B cell (primary cell): ENCODE measurements around the gene MISFA. TPM values are rescaled to one million over a fixed set of nuclear protein-coding genes. Genes with fewer than 3 reads are reported as not detected.

Experiments used
- ATAC-seq: fragments of 200-7000 bp; cut with Tn5 transposase; one replicate; pipeline ENCODE4 v1.10.0; 2021; ENCODE audit warnings: low read depth, mild to moderate bottlenecking, moderate number of reproducible peaks, moderate library complexity
- CTCF ChIA-PET: fragments of 350-600 bp; sonication (Branson Sonifier 250); formaldehyde crosslinking; loops from one replicate; lab custom pipeline; 2021; ENCODE audit warnings: antibody characterized with exemption, inconsistent platforms; lab: Charles Lee
- POLR2A ChIA-PET: fragments of 350-600 bp; sonication (Branson Sonifier 250); formaldehyde crosslinking; loops from one replicate; lab custom pipeline; 2021; ENCODE audit warnings: antibody characterized with exemption; lab: Charles Lee
- DNase-seq: peaks from one replicate; pipeline ENCODE4 v3.0.0; 2013
- H2AFZ ChIP-seq: 2 replicates; pipeline ENCODE4 v1.6.1; 2012; ENCODE audit warnings: mild to moderate bottlenecking, low read depth, low read length; ENCODE audit not compliant: insufficient read depth, poor library complexity, severe bottlenecking
- H3K27ac ChIP-seq, 2 donors: 1 replicate in 1 of 2; 2 replicates in 1 of 2; pipeline ENCODE4 v1.5.1; 2012 to 2013; ENCODE audit warnings: low read length in 2 of 2, mild to moderate bottlenecking in 2 of 2, moderate library complexity in 1 of 2
- H3K27me3 ChIP-seq, 4 experiments: fragments of 200-600 bp in 1 of 4; sonication (generic) in 1 of 4; replicated peaks in 1 of 4; 1 replicate in 2 of 4; 2 replicates in 2 of 4; pipeline versions ENCODE4 v1.6.1 to v1.7.0; 2013 to 2016; ENCODE audit warnings: low read length in 3 of 4, mild to moderate bottlenecking in 2 of 4, mixed read lengths in 1 of 4, moderate library complexity in 1 of 4; ENCODE audit not compliant: insufficient read depth in 4 of 4, control insufficient read depth in 3 of 4; ENCODE audit errors: control extremely low read depth in 1 of 4
- H3K36me3 ChIP-seq, 2 experiments: replicated peaks in 1 of 2; 1 replicate in 1 of 2; 2 replicates in 1 of 2; pipeline versions ENCODE4 v1.6.1 to v1.7.1; 2013; ENCODE audit warnings: low read length in 1 of 2; ENCODE audit not compliant: insufficient read depth in 2 of 2, control insufficient read depth in 1 of 2; ENCODE audit errors: control extremely low read depth in 1 of 2, extremely low read depth in 1 of 2
- H3K4me1 ChIP-seq, 2 donors: fragments of 200-600 bp in 1 of 2; sonication (generic) in 1 of 2; 1 replicate in 1 of 2; 2 replicates in 1 of 2; pipeline versions ENCODE4 v1.5.1 to v1.6.1; 2013 to 2017; ENCODE audit warnings: low read length in 2 of 2; ENCODE audit not compliant: control insufficient read depth in 2 of 2, insufficient read depth in 2 of 2
- H3K4me2 ChIP-seq: replicated peaks from 2 replicates; pipeline ENCODE3; 2012; ENCODE audit warnings: mild to moderate bottlenecking, low read depth, low read length; ENCODE audit not compliant: poor library complexity, severe bottlenecking
- H3K4me3 ChIP-seq, 5 experiments: fragments of 200-600 bp in 1 of 5; sonication (generic) in 1 of 5; 1 replicate in 3 of 5; 2 replicates in 2 of 5; pipeline versions ENCODE4 v1.5.1 to v1.7.0; 2011 to 2016; ENCODE audit warnings: low read length in 4 of 5, mild to moderate bottlenecking in 4 of 5, low read depth in 2 of 5, control low read depth in 1 of 5, moderate library complexity in 1 of 5; ENCODE audit not compliant: insufficient read depth in 1 of 5; ENCODE audit errors: control extremely low read depth in 1 of 5, extremely low read depth in 1 of 5
- H3K79me2 ChIP-seq: fragments of 200-600 bp; sonication (generic); one replicate; pipeline ENCODE4 v1.6.0; 2016; ENCODE audit warnings: low read length; ENCODE audit not compliant: control insufficient read depth, insufficient read depth
- H3K9ac ChIP-seq: fragments of 200-600 bp; sonication (generic); 2 replicates; pipeline ENCODE4 v1.6.1; 2017; ENCODE audit warnings: mild to moderate bottlenecking, low read length, moderate library complexity
- H3K9me3 ChIP-seq, 3 donors: one replicate each; pipeline versions ENCODE4 v1.6.1 to v1.7.1; 2013; ENCODE audit warnings: low read length in 2 of 3; ENCODE audit not compliant: control insufficient read depth in 2 of 3, insufficient read depth in 1 of 3; ENCODE audit errors: control extremely low read depth in 1 of 3
- H4K20me1 ChIP-seq: 2 replicates; pipeline ENCODE4 v1.6.0; 2012; ENCODE audit warnings: mild to moderate bottlenecking, low read length; ENCODE audit not compliant: insufficient read depth, control insufficient read depth, poor library complexity, severe bottlenecking
- H3K27ac Mint-ChIP-seq: one replicate; pipeline ENCODE4 v1.8.0; 2021; ENCODE audit warnings: mixed read lengths
- H3K27me3 Mint-ChIP-seq: one replicate; pipeline ENCODE4 v1.8.0; 2021; ENCODE audit warnings: mixed read lengths
- H3K4me1 Mint-ChIP-seq: one replicate; pipeline ENCODE4 v1.8.0; 2021; ENCODE audit warnings: mixed read lengths
- H3K4me3 Mint-ChIP-seq: one replicate; pipeline ENCODE4 v1.8.0; 2021; ENCODE audit warnings: mixed read lengths
- H3K9me3 Mint-ChIP-seq: one replicate; pipeline ENCODE4 v1.8.0; 2022; ENCODE audit warnings: mixed read lengths; ENCODE audit not compliant: insufficient read depth
- CTCF ChIP-seq: fragments of 200-600 bp; IDR thresholded peaks from one replicate; pipeline ENCODE4 v1.8.0; 2022; ENCODE audit warnings: antibody characterized with exemption, mild to moderate bottlenecking
- EZH2 ChIP-seq: IDR thresholded peaks from 2 replicates; pipeline ENCODE4 v1.6.1; 2012; ENCODE audit warnings: borderline replicate concordance, low read depth, mild to moderate bottlenecking, moderate library complexity, low read length; ENCODE audit not compliant: insufficient read depth, poor library complexity, severe bottlenecking
- WGBS: methylation state at CpG from one replicate; pipeline ENCODE4 v1.1.5; 2013; ENCODE audit warnings: missing lambda C conversion rate; ENCODE audit not compliant: insufficient coverage; 5-methylcytosine and 5-hydroxymethylcytosine counted together
- intact Hi-C: fragments of 100-400 bp; cut with micrococcal nuclease; formaldehyde crosslinking; loops from one replicate; pipeline ENCODE4 v1.10.0; 2022
- polyA plus RNA-seq: library from polyadenylated mRNA; depleted of rRNA; stranded (reverse); fragments of >200 nt; gene quantifications from 2 replicates; pipeline ENCODE4 v1.2.3, GENCODE V29; 2012
- total RNA-seq, 2 donors: library from RNA; stranded (reverse); fragments of 120-200 nt in 1 of 2; gene quantifications; 1 replicate in 1 of 2; 2 replicates in 1 of 2; pipeline versions ENCODE4 v1.2.3 to v1.2.4, GENCODE V29; 2013 to 2022

MISFA gene
- total and polyA plus RNA-seq, 2 donors (not counting 1 experiment from before 2014, with no cell fraction given) = 1.2 TPM; not detected in 1

- 95% methylated on average over 4 of the region's 5 CpGs for WGBS
- POLR2A ChIA-PET = no interaction called here
- Mint-ChIP-seq H3K4me3 (no peak overlapping the region), H3K4me1 (peaks cover 1% of the 10 kb centered on the region), H3K9me3 (no peaks in the 10 kb centered on the region), H3K27me3 (no peaks in the 10 kb centered on the region), H3K27ac (no peak overlapping the region)
- Histone ChIP-seq H3K79me2 (no peaks in the 10 kb centered on the region), H3K4me1 (no peaks in the 10 kb centered on the region), H3K27me3 (no peaks in the 10 kb centered on the region), H3K4me3 (no peak overlapping the region), H3K4me2 (no peak overlapping the region), H3K9ac (no peak overlapping the region), H3K27ac (no peak overlapping the region), H3K36me3 (no peaks in the 10 kb centered on the region), H4K20me1 (no peaks in the 10 kb centered on the region), H3K9me3 (no peaks in the 10 kb centered on the region), H2AFZ (no peak overlapping the region)
- CTCF ChIA-PET = no interaction called here
- no peak for TF ChIP-seq EZH2
- no peak for TF ChIP-seq CTCF
- ATAC-seq = no peak
- no peak for DNase-seq
- intact Hi-C loops = no loop called here
These were observed 4.4 kb upstream of the MISFA start for GRCh38 chr11:18594999-18595749.

DNA sequence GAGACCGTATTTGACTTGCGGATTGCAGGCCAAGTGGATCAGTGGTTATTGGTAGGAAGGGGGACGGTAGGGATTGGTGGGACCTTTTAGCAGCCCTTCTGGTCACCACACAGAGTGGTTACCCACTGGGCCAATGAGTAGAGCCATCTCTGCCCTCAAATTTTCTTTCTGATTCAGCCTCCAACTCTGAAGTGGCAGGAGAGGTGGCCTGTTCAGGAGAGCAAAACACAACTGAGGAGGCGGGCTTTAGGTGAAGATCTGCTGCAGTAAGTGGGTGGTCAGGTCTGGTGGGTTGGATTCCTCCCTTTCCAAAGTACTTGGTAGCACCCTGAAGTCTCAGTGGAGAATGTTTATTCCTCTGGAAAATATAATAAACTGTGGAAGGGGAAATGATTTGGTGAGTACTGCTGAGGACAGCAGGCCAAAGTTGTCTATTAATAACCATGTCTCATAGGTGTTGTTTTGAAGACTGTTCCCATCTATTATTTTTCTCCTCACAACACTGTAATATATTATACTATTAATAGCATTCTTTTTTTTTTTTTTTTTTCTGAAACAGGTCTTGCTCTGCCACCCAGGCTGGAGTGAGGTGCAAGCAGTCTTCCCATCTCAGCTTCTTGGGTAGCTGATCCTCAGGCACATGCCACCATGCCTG is 1.5 kb downstream of the MISFA start:
- Histone ChIP-seq H3K79me2 (no peaks in the 10 kb centered on the region), H3K4me3 (no peak overlapping the region), H3K27ac (no peak overlapping the region), H2AFZ (no peak overlapping the region), H3K4me1 (no peaks in the 10 kb centered on the region), H3K36me3 (peaks cover 0 to 2% of the 10 kb centered on the region in 2 experiments), H4K20me1 (no peaks in the 10 kb centered on the region), H3K4me2 (no peak overlapping the region), H3K27me3 (no peaks in the 10 kb centered on the region), H3K9me3 (no peaks in the 10 kb centered on the region), H3K9ac (no peak overlapping the region)
- ChIA-PET CTCF (no interaction called here), POLR2A (no interaction called here)
- TF ChIP-seq CTCF (no peak), EZH2 (no peak)
- ATAC-seq = no peak
- intact Hi-C loops = no loop called here
- no peaks in the 10 kb centered on the region for H3K27me3 Mint-ChIP-seq
- 100% methylated on average over 3 of the region's 4 CpGs for WGBS
- no peak for DNase-seq
- H3K4me3 Mint-ChIP-seq = no peak overlapping the region
- no peak overlapping the region for H3K27ac Mint-ChIP-seq
- no peaks in the 10 kb centered on the region for H3K4me1 Mint-ChIP-seq
- no peaks in the 10 kb centered on the region for H3K9me3 Mint-ChIP-seq
